ENCODE measurements around the gene HS6ST2.

DNA sequence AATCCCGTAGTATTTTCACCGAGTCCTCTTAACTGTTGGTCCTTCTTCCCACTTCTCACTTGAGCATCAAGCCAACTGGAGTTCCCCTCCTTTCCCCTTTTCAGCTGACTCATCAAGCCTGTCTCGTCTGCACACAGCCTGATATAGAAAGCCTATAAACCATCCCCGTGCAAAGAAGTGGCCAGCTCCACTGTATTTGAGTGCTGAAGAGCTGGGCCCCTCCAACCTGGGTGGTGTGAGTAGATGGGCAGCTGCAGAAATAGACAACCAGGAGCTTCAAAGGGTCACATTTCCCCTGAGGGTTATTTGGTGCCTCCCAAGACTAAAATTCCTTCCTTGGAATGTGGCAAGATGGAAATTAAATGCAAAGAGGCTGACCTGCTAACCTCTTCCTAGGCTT lies 199.7 kb downstream of the HS6ST2 start:
- TF ChIP-seq, protein P1, sequence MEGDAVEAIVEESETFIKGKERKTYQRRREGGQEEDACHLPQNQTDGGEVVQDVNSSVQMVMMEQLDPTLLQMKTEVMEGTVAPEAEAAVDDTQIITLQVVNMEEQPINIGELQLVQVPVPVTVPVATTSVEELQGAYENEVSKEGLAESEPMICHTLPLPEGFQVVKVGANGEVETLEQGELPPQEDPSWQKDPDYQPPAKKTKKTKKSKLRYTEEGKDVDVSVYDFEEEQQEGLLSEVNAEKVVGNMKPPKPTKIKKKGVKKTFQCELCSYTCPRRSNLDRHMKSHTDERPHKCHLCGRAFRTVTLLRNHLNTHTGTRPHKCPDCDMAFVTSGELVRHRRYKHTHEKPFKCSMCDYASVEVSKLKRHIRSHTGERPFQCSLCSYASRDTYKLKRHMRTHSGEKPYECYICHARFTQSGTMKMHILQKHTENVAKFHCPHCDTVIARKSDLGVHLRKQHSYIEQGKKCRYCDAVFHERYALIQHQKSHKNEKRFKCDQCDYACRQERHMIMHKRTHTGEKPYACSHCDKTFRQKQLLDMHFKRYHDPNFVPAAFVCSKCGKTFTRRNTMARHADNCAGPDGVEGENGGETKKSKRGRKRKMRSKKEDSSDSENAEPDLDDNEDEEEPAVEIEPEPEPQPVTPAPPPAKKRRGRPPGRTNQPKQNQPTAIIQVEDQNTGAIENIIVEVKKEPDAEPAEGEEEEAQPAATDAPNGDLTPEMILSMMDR (IDR thresholded peaks at IDR 0.05): no peak
- no peak for TF ChIP-seq POLR2A (IDR thresholded peaks at IDR 0.05)
